IPS-NIHi11 (cell line): ENCODE measurements around the gene PIK3R3.
"Not testable (repeated sequence)": the region's sequence is repeated elsewhere in the genome, so short reads cannot be mapped to it uniquely, and the experiment has no call there.

Experiments
- DNase-seq: peaks from one replicate; pipeline ENCODE4 v3.0.0; 2012; ENCODE audit warnings: mixed read lengths, low spot score

PIK3R3 gene

GRCh38 chr1:46102769-46103476 is 29.5 kb downstream of the PIK3R3 start:
- DNase-seq = no peak

- DNase-seq = no peak
Measured at GRCh38 chr1:46099215-46099614, 33.2 kb downstream of the PIK3R3 start.

GRCh38 chr1:46098027-46098712 is 34.3 kb downstream of the PIK3R3 start:
- no peak for DNase-seq

GRCh38 chr1:46097149-46097472 is 35.3 kb downstream of the PIK3R3 start:
- DNase-seq = no peak

- no peak for DNase-seq
Measured at GRCh38 chr1:46096269-46097148, 35.9 kb downstream of the PIK3R3 start.

- not testable (repeated sequence) for DNase-seq
Measured at GRCh38 chr1:46095110-46095509, 37.3 kb downstream of the PIK3R3 start.

GRCh38 chr1:46094471-46095005 is 37.9 kb downstream of the PIK3R3 start:
- DNase-seq = no peak

GRCh38 chr1:46093832-46094231 is 38.6 kb downstream of the PIK3R3 start:
- DNase-seq = not testable (repeated sequence)

GRCh38 chr1:46087891-46088290 is 44.5 kb downstream of the PIK3R3 start:
- no peak for DNase-seq

- no peak for DNase-seq
Measured at GRCh38 chr1:46086576-46086975, 45.9 kb downstream of the PIK3R3 start.

GRCh38 chr1:46084553-46085451 is 47.6 kb downstream of the PIK3R3 start:
- no peak for DNase-seq

GRCh38 chr1:46083579-46083978 is 48.9 kb downstream of the PIK3R3 start:
- DNase-seq = no peak

- DNase-seq = no peak
Measured at GRCh38 chr1:46081619-46082018, 50.8 kb downstream of the PIK3R3 start.

GRCh38 chr1:46081206-46081605 is 51.2 kb downstream of the PIK3R3 start:
- no peak for DNase-seq

GRCh38 chr1:46080257-46080656 is 52.2 kb downstream of the PIK3R3 start:
- DNase-seq = no peak

GRCh38 chr1:46077644-46078043 is 54.8 kb downstream of the PIK3R3 start:
- no peak for DNase-seq

- no peak for DNase-seq
Measured at GRCh38 chr1:46076343-46076742, 56.1 kb downstream of the PIK3R3 start.

GRCh38 chr1:46072975-46073374 is 59.5 kb downstream of the PIK3R3 start:
- DNase-seq = no peak

GRCh38 chr1:46070164-46070814 is 62.1 kb downstream of the PIK3R3 start:
- DNase-seq = no peak

- no peak for DNase-seq
Measured at GRCh38 chr1:46068525-46068924, 63.9 kb downstream of the PIK3R3 start.

- no peak for DNase-seq
Measured at GRCh38 chr1:46067652-46068051, 64.8 kb downstream of the PIK3R3 start.
